ENCODE measurements around the gene SLIT3.

- TF ChIP-seq ZC3H10 (CRISPR knock-in tag; IDR thresholded peaks at IDR 0.05) (no peak), ZFP3 (CRISPR knock-in tag; IDR thresholded peaks at IDR 0.05) (no peak), ZNF8 (CRISPR knock-in tag; IDR thresholded peaks at IDR 0.05) (no peak), TSHZ2 (CRISPR knock-in tag; IDR thresholded peaks at IDR 0.05) (no peak), SNAI2 (CRISPR knock-in tag; IDR thresholded peaks at IDR 0.05) (no peak), CSRNP3 (CRISPR knock-in tag; IDR thresholded peaks at IDR 0.05) (no peak), ZFP30 (CRISPR knock-in tag; IDR thresholded peaks at IDR 0.05) (no peak), RARB (CRISPR knock-in tag; IDR thresholded peaks at IDR 0.05) (no peak), ISL1 (CRISPR knock-in tag; IDR thresholded peaks at IDR 0.05) (no peak), OSR1 (CRISPR knock-in tag; IDR thresholded peaks at IDR 0.05) (no peak)
- TF ChIP-seq, protein P1, sequence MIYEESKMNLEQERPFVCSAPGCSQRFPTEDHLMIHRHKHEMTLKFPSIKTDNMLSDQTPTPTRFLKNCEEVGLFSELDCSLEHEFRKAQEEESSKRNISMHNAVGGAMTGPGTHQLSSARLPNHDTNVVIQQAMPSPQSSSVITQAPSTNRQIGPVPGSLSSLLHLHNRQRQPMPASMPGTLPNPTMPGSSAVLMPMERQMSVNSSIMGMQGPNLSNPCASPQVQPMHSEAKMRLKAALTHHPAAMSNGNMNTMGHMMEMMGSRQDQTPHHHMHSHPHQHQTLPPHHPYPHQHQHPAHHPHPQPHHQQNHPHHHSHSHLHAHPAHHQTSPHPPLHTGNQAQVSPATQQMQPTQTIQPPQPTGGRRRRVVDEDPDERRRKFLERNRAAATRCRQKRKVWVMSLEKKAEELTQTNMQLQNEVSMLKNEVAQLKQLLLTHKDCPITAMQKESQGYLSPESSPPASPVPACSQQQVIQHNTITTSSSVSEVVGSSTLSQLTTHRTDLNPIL (CRISPR knock-in tag; IDR thresholded peaks at IDR 0.05; ENCODE audit: low read depth): no peak
Measured at GRCh38 chr5:168939156-168939800, 361.7 kb downstream of the SLIT3 start.

Measured in SK-N-SH treated with all-trans-retinoic acid at 6 μM for 48 hours (cell line).